GM18873 (cell line): ENCODE results near the gene CYB561.
A peak's percentile ranks its signal among the peaks of the same experiment; 100 is the strongest.

Experiments
- ATAC-seq: cut with Tn5 transposase; IDR thresholded peaks from one replicate; pipeline ENCODE4 v1.9.1; 2021; ENCODE audit warnings: mild to moderate bottlenecking, moderate library complexity, moderate number of reproducible peaks; ENCODE audit not compliant: unreplicated experiment, low FRiP score

The CYB561 gene

GRCh38 chr17:63419949-63420867 is 25.9 kb downstream of the CYB561 start:
- ATAC-seq = no peak

GRCh38 chr17:63419398-63419797 is 26.7 kb downstream of the CYB561 start:
- ATAC-seq = no peak

GRCh38 chr17:63418540-63418939 is 27.6 kb downstream of the CYB561 start:
- no peak for ATAC-seq

GRCh38 chr17:63414222-63414621 is 31.9 kb downstream of the CYB561 start:
- no peak for ATAC-seq

- no peak for ATAC-seq
Observed at GRCh38 chr17:63413128-63413527, 33.0 kb downstream of the CYB561 start.

GRCh38 chr17:63412234-63412633 is 33.9 kb downstream of the CYB561 start:
- no peak for ATAC-seq

- ATAC-seq = no peak
Observed at GRCh38 chr17:63407741-63408330, 38.3 kb downstream of the CYB561 start.

- ATAC-seq = peak; percentile 59
Observed at GRCh38 chr17:63406689-63407330, 39.3 kb downstream of the CYB561 start.

GRCh38 chr17:63405741-63406261 is 40.3 kb downstream of the CYB561 start:
- ATAC-seq = no peak

- ATAC-seq = no peak
Observed at GRCh38 chr17:63405020-63405419, 41.1 kb downstream of the CYB561 start.

- no peak for ATAC-seq
Observed at GRCh38 chr17:63402431-63403212, 43.5 kb downstream of the CYB561 start.

- ATAC-seq = no peak
Observed at GRCh38 chr17:63399856-63400255, 46.2 kb downstream of the CYB561 start.

GRCh38 chr17:63399316-63399715 is 46.8 kb downstream of the CYB561 start:
- ATAC-seq = no peak

- ATAC-seq = no peak
Observed at GRCh38 chr17:63398680-63399079, 47.4 kb downstream of the CYB561 start.

- no peak for ATAC-seq
Observed at GRCh38 chr17:63395075-63395805, 50.9 kb downstream of the CYB561 start.

- no peak for ATAC-seq
Observed at GRCh38 chr17:63390090-63390489, 56.0 kb downstream of the CYB561 start.

- ATAC-seq = no peak
Observed at GRCh38 chr17:63387656-63388340, 58.3 kb downstream of the CYB561 start.

GRCh38 chr17:63382826-63383225 is 63.3 kb downstream of the CYB561 start:
- no peak for ATAC-seq
